Hepatocyte (in vitro differentiated cells): ENCODE data around the gene MTMR3.

Source experiments
- EZH2 ChIP-seq: fragments of 200-600 bp; sonication (generic); IDR thresholded peaks from 2 replicates; pipeline ENCODE4 v1.6.1; 2016; ENCODE audit warnings: antibody characterized with exemption, mild to moderate bottlenecking, borderline replicate concordance
- TF ChIP-seq, protein P1 (sequence below): fragments of 200-600 bp; sonication (generic); IDR thresholded peaks from 2 replicates; pipeline ENCODE4 v1.5.1; 2016; ENCODE audit warnings: antibody characterized with exemption, mild to moderate bottlenecking; ENCODE audit not compliant: poor library complexity

DNA sequence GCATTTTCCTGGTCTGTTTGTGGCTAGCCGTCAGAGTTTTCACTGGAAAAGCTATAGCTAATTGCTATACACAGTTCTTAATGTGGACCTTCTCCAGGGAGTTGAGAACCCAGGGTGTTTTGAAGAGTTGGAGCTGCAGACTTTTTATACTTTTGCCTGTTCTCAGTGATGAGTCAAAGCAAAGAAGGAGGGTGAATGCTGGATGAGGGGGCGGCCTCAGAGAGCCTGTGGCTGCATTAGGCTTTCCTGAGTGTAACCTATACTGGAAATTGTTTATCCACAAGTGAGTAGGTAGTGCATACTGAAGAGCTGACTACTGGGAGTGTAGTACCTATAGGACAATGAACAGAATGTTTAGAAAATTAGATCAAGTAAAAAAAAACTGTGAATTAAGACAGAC is 117.6 kb downstream of the MTMR3 start:
- TF ChIP-seq, protein P1, sequence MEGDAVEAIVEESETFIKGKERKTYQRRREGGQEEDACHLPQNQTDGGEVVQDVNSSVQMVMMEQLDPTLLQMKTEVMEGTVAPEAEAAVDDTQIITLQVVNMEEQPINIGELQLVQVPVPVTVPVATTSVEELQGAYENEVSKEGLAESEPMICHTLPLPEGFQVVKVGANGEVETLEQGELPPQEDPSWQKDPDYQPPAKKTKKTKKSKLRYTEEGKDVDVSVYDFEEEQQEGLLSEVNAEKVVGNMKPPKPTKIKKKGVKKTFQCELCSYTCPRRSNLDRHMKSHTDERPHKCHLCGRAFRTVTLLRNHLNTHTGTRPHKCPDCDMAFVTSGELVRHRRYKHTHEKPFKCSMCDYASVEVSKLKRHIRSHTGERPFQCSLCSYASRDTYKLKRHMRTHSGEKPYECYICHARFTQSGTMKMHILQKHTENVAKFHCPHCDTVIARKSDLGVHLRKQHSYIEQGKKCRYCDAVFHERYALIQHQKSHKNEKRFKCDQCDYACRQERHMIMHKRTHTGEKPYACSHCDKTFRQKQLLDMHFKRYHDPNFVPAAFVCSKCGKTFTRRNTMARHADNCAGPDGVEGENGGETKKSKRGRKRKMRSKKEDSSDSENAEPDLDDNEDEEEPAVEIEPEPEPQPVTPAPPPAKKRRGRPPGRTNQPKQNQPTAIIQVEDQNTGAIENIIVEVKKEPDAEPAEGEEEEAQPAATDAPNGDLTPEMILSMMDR = no peak
- TF ChIP-seq EZH2 = no peak
